NCI-H345 treated with DMSO at 0.1 percent for 48 hours (cell line): ENCODE data around the gene SLC6A18.
"Not testable (repeated sequence)": the region's sequence is repeated elsewhere in the genome, so short reads cannot be mapped to it uniquely, and the experiment has no call there.

Source experiments
- DNase-seq: peaks from one replicate; lab custom pipeline; 2025; ENCODE audit not compliant: unreplicated experiment; lab: John Stamatoyannopoulos, UW

The SLC6A18 gene

DNA sequence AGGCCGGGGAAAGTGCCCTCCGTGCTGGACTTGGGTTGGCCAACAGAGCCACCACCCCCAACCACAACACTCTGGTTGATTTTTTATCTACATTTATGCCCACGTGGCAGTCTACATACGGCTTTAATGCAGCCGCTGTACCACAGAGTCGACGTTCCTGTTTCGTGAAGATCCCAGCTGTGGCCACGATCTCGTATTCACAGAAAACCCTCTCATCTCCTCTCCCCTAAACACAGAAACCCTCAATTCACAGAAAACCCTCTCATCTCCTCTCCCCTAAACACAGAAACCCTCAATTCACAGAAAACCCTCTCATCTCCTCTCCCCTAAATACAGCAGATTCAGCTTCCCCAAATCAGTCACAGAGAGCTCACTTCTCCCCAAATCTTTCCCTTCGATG is 3.8 kb downstream of the SLC6A18 start:
- not testable (repeated sequence) for DNase-seq

DNA sequence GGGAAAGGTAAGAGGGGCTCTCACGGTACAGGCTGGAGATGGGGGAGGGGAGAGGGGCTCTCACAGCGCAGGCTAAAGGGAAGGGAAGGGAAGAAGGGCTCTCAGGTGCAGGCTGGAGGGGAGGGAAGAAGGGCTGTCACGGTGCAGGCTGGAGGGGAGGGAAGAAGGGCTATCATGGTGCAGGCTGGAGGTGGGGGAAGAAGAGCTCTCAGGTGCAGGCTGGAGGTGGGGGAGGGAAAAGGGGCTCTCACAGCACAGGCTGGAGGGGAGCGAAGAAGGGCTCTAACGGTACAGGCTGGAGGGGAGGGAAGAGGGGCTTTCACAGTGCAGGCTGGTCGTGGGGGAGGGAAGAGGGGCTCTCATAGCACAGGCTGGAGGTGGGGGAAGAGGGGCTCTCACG is 4.6 kb downstream of the SLC6A18 start:
- DNase-seq = no peak

DNA sequence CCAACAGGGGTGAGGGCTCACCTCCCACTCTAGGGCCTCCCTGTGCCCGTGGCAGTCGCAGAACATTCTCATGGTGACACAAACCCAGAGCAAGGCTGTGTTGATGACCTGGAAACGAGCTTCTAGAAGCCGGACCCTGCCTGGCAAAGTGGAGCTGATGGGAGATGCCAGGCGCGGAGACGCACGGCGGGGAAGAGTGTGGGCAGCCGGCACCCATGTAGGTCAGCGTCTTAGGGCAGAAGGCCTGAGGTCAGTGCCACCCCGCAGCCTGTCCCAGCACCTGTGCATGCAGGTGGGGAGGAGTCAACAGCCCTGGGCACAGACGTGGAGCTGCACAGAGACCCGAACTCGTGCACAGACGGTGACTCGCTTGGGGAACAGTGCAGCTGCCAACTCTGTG is 5.4 kb downstream of the SLC6A18 start:
- no peak for DNase-seq

DNA sequence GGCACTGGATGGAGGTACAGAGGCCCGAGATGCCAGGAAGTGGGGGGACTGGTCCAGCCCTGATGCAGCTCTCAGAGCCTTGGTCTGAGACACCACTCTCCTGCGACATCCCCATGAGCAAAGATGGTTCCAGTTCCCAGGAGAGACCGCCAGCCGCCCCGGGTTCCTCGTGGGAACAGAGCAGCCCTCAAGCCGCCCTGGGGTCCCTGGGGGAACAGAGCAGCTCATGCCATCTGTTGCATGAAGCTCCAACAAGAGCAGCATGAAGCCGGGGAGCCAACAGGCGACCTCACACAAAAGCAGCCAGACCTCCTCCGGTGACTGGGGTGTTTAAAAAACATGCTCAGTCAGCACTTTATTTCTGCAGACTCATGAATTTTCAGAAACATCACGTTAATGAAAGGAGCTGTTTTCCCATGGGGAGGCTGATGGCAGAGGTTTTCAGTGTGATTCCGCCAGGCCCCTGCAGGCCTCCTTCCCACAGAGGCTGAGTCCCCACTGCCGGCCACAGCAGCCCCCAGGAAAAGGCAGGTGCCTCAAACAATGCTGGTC is 6.2 kb downstream of the SLC6A18 start:
- DNase-seq = no peak

DNA sequence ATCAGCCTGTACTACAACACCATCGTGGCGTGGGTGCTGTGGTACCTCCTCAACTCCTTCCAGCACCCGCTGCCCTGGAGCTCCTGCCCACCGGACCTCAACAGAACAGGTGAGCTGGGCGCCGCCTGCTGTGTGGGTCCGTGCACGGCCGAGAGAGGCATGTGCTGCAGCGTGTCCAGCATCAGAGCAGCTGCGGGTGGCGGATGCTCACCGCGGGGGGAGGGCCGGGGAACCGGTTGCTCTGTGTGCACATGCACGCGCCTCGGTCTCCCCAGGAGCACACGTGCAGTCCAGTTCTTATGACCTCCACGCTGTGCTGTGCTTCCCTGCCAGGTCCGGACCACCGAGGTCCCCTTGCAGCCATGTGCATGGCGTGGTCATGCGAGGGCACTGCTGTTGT is 7.6 kb downstream of the SLC6A18 start:
- DNase-seq = no peak

DNA sequence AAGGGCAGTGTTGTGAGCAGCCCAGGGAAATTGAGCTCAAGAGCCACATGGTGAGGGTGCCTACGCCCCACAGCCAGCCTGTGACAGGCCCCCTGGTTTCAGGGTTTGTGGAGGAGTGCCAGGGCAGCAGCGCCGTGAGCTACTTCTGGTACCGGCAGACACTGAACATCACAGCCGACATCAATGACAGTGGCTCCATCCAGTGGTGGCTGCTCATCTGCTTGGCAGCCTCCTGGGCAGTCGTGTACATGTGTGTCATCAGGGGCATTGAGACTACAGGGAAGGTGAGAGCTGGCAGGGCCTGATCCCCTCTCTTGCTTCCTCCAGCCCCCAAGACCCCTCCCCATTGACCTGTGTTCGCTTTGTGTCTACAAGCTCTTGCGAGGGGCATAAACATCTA is 10.2 kb downstream of the SLC6A18 start:
- no peak for DNase-seq

DNA sequence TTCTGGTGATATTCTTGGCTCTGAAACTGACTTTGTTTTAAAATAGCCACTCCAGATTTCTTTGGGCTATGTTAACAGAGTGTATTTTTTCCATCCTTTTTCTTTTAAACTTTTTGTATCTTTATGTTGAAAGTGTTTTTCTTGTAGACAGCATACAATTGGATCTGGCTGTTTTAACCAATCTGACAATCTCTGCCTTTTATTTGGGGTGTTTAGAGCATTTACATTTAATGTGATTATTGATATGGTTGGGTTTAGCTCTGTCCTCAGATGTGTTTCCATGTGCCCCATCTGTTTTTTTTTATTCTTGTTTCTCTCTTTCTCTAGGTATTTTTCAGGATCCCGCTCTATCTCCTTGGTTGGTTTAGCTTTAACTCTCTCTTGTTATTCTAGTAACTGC is 10.7 kb downstream of the SLC6A18 start:
- no peak for DNase-seq

DNA sequence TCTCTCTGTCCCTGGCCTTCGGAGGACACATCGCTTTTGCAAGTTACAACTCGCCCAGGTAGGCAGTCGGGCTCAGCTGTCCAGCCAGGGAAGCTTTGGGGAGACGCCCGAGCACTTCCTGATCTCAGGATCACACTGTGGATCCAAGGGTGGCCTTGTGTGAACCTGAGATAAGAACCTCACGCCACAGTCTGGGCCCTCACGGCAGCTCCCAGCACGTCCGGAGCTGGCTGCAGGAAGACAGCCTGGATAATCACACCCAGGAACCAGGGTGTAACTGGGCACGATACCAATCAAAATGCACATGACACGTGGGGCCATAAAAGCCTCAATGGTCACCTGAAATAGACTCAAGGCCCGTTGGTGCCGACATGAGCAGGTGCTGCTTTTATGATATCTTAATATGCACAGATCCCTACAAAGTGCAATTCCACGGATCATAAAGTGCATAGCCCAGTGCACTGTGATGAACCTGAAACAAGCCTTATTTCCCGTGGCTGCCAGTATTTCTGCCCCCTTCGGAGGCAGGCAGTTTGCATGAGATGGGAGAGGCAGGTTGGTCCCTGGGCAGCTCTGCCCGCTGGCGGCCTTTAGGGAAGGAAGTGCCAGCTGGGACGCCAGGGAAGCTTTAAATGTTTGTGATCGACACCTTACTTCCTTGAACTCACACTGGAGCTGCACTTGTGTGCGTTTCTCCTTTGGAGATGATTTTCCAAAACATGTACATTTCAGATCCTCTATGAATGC is 14.5 kb downstream of the SLC6A18 start:
- no peak for DNase-seq

DNA sequence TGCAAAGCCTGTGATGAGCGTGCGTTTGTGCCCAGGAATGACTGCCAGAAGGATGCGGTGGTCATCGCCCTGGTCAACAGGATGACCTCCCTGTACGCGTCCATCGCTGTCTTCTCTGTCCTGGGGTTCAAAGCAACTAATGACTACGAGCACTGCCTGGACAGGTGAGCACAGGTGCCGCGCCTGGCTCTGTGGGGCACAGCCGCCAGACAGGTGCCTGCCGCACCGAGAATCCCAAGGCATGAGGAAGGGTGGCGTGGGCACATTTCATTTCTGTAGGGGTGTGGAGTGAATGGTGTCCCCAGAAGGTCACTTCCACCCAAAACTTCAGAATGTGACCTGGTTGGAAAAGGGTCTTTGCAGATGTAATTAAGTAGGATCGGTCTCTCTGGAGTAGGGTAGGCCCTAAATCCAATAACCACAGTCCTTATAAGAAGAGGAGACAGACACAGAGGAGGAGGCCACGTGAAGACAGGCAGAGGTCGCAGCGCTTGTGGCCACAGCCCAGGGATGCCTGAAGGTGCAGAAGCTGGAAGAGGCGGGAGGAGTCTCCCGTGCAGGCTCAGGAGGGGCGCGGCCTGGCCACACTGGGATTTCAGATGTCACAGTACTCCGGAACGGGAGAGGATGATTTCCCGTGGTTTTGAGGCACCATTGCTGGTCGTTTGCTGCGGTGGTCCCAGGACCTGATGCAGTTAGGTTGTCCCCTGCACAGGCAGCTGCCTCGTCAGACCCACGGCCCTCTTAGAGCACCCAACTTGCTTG is 15.5 kb downstream of the SLC6A18 start:
- no peak for DNase-seq

DNA sequence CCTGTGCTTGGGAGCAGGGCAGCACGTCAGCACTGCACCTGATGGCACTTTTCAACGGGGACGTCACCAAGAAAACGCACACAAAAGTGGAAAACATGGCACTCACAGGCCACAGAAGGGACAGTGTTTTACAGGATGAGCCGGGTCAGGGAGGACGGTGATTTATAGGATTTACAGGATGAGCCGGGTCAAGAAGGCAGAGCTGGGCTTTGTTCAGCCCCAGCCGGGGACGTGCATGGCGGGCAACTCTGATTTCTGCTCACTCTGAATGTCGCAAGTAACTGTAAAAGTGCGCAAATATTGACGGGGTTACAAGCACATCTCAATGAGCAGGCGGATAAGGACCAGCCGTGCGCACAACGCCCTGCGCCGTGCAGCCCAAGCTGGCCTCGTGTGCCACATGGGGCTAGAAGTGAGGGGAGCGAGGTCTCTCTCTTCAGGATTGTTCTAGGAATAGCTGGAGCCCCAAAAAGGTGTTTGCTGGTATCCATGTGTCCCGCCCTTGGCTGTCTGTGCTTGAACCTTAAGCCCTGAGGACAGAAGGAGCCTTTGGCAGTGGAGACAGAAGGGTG is 16.4 kb downstream of the SLC6A18 start:
- DNase-seq = no peak

DNA sequence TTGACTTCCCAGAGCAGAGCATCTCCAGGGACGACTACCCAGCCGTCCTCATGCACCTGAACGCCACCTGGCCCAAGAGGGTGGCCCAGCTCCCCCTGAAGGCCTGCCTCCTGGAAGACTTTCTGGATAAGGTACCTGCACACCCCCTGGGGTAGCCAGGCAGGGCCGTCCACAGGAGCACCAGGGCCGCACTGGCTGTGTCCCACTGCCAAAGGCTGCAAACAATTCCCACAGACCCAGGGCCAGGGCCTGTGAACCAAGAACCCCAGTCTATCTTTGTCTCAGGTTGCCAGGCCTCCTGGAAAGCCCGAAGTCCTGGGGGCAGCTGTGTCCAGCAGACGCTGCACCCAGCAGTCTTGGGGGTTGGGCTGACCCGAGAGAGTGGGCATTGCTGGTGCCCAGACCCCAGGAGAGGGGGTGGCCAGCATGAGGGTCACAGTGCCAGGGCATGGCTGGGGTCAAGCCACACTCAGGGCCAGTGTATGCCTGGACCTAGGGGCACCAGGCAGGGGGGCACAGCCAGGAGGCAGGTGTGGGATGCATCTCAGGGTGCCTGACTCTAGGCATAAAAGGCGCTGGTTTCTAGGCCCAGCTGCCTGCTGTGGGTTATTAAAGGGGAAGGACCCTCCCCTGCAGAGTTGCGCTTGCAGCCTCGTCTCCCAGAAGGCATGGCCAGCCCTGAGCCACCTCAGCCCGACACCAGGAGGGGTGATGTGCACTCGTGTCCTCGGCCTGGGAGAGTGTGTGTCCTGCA is 17.7 kb downstream of the SLC6A18 start:
- no peak for DNase-seq

DNA sequence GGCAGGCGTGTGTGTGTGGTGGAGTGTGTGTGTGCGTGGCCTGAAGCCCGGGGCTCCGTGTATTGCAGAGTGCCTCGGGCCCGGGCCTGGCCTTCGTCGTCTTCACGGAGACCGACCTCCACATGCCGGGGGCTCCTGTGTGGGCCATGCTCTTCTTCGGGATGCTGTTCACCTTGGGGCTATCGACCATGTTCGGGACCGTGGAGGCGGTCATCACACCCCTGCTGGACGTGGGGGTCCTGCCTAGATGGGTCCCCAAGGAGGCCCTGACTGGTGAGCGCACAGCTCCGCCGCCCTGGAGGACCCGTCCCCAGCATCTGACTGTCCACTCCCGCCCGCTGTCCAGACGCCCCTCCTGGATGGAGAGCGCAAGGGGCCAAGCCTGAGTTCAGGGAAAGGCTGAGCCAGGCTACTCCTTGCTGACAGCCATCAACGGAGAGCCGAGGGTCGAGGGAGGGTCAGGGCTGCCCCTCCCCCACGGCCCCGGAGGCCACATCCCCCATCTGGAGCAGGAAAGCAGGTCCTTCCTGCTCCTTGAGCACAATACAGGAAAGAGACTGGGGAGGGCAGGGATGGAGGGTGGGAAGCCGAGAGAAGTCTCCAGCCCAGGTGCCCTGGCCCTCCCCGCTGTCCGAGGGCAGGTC is 18.4 kb downstream of the SLC6A18 start:
- no peak for DNase-seq

DNA sequence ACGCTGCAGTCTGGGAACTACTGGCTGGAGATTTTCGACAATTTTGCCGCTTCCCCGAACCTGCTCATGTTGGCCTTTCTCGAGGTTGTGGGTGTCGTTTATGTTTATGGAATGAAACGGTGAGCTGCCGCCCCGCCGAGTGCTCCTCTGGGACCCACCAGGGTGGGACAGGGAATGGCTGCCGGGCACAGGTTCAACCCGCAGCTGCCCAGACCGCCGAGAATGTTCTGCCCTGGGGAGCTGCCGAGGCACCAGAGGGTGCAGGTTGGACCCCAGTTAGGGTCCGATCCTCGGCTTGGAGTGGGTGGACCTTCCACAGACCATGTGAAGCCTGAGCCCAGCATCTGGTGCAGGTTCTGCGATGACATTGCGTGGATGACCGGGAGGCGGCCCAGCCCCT is 19.1 kb downstream of the SLC6A18 start:
- no peak for DNase-seq

DNA sequence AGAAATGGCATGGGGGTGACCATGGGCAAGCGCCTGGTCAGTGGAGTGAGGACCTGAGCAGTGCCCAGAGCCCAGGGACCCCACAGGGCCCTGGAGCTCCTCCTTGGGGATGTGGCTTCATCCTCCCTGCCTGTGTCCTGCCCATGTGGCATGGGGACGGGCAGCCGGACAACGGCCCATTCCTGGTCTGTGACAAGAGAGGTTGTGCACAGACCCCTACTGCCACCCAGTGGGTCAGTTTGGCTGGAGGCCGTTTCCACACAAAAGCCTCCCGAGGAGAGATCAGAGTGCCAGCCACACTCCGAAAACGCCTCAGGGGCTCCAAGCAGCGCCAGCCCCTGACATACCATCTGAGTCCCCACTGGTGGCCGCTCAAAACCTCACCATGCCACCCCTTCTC is 19.8 kb downstream of the SLC6A18 start:
- DNase-seq = no peak

DNA sequence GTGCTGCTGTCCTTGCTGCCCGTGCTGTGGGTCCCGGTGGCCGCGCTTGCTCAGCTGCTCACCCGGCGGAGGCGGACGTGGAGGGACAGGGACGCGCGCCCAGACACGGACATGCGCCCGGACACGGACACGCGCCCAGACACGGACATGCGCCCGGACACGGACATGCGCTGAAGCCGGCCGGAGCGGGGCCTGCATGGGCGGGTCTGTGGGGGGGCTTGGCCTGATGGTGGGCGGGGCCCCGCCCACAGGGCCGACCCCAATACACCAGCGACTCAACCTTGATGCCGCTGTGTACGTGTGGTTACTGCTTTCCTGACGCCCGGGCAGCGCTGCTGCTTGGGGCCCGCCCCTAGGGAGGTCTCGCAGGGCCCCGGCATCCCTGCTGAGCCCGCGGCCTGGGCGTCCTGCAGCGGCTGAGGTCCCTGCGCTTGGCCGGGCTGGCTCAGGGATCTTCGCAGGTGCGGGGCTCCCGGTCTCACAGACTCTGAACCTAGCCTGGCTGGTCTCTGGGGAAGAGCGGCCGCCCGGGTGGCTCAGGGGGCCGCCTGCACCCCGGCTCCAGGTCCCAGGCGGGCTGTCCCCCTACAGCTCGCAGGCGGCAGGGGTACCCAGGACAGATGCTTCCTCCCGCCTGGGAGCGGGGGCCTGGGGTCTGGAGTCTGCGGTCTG is 20.9 kb downstream of the SLC6A18 start:
- no peak for DNase-seq

DNA sequence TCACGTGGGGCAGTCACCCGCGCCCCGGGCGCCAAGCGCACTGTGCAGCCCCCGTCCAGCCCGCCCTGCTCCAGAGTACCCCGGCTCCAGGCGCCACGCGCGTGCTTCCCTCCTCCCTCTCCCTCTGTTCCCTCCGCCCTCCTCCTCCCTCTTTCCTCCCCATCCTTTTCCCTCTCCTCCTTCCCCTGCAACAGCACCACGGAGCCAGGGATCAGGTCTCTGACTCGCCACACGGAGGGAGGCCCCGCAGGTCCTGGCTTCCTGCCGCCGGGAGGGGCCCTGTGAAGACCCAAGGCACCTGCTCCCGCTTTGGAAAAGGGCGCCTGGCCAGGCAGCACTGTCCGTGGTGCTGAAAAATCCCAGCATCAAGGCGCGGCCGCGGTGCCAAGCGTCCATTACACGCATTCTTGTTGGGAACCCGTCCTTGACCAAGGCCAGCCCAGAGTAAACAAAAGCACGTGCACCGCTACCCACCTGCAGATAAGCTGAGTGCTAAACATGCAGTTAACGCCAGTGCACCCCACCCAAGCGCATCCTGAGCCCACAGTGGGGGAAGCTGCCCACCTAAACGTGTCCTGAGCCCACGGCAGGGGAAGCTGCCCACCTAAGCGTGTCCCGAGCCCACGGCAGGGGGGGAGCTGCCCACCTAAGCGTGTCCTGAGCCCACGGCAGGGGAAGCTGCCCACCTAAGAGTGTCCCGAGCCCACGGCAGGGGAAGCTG is 21.7 kb downstream of the SLC6A18 start:
- DNase-seq = no peak

DNA sequence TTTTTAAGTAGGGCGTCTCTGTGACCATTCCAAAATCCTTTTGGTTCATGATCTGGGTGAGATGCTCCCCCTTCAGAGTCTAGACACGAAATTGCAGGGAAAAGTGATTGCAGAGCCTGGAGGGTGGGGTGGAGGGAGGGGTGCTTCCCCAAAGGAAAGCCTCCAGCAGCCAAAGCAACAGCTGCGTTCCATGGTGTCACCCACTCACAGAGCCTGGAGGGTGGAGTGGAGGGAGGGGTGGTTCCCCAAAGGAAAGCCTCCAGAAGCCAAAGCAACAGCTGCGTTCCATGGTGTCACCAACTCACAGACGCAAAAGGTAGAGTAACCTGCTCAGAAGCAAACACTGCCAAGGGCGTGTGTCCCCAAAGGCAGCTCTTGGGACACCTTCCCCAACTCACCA is 22.6 kb downstream of the SLC6A18 start:
- DNase-seq = no peak

DNA sequence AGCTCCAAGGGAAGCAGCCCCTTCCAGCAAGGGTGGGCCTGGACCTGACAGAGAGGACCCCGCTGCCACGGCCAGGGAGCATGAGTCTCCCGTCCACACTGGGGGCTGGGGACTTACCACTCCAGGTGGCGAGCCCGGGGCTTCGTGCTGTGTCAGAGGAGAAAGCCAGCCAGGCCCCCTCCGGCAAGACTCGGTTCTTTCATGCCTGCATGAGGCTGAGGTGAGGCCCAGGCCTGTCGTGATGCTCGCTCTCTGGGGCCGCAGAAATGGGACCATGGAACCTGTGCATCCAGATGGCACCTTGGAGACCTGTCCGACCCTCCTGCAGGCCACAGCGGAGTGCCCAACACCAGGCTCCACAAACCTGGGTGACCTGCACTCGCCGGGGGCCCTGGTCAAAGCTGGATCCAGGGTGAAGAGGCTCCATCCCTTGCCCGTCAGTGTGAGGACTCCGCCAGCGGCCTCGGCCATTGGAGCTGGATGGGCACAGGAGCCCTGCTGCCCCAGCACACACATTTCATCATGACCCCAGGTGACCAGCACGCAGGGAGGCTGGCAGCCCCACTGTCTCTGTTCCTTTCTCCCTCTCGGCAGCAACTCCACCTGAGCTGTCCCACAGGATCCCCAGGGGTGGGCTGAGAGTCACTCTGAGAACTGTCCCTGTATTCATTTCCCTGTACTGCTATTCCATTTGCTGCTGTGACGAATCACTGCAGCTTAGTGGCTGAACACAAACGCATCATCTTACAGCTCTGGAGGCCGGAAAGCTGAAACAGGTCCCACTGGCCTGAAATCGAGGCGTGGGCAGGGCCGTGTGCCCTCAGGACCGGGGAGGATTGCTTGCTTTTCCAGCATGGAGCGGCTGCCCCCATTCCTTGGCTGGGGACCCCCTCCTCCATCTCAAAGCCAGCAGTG is 24.4 kb downstream of the SLC6A18 start:
- no peak for DNase-seq
